Progenitor cell of endocrine pancreas (in vitro differentiated cells): ENCODE results near the gene IGF1R. TPM values are rescaled to one million over a fixed set of nuclear protein-coding genes. Genes with fewer than 3 reads are reported as not detected.
A peak's percentile ranks its signal among the peaks of the same experiment; 100 is the strongest.

ENCODE experiments used
- DNase-seq: peaks from one replicate; pipeline ENCODE4 v3.0.0; 2021; ENCODE audit warnings: low spot score; ENCODE audit not compliant: unreplicated experiment
- H3K27ac Mint-ChIP-seq: 2 replicates; pipeline ENCODE4 v1.8.0; 2021; ENCODE audit warnings: mild to moderate bottlenecking, moderate library complexity, mixed read lengths
- H3K27me3 Mint-ChIP-seq: 2 replicates; pipeline ENCODE4 v1.8.0; 2021; ENCODE audit warnings: mixed read lengths
- H3K36me3 Mint-ChIP-seq: 2 replicates; pipeline ENCODE4 v1.8.0; 2022; ENCODE audit warnings: mixed read lengths; ENCODE audit not compliant: insufficient read depth
- H3K4me1 Mint-ChIP-seq: 2 replicates; pipeline ENCODE4 v1.8.0; 2021; ENCODE audit warnings: low read depth, mixed read lengths
- H3K4me3 Mint-ChIP-seq: 2 replicates; pipeline ENCODE4 v1.8.0; 2021; ENCODE audit warnings: low read depth, mild to moderate bottlenecking, moderate library complexity, mixed read lengths
- H3K9me3 Mint-ChIP-seq: 2 replicates; pipeline ENCODE4 v1.8.0; 2021; ENCODE audit warnings: low read depth, mixed read lengths
- total RNA-seq: library from RNA; stranded (reverse); gene quantifications from 2 replicates; pipeline ENCODE4 v1.2.1, GENCODE V29; 2021
- TF ChIP-seq, protein P1 (sequence below): fragments of 200-600 bp; sonication (generic); IDR thresholded peaks from one replicate; pipeline ENCODE4 v1.5.0; 2021; ENCODE audit warnings: antibody characterized with exemption, mild to moderate bottlenecking; ENCODE audit not compliant: unreplicated experiment

The IGF1R gene
- total RNA-seq, 1 donor from 2014 or later, result 106 TPM

DNA sequence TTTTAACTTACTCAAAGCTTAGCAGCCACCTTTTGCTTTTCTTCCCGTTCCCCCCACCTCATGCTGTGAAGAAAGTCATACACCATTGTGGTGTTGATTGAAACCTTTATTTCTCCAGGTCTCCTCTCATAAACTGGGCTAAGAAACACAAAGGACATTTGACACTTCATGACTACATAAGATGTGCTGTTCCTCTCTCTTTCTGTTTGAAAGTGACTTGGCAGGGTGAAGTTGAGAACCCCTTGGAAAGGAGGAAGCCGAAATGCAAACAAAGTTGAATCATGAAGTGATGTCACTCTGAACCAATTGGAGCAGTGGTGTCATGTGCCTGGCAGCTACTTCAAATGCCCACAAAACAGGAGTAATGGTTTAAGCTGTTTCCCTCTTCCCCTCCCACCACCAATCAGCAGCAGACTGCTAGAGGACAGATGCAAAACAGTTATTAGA is 174.7 kb downstream of the IGF1R start:
- H3K4me3 Mint-ChIP-seq, result no peak overlapping the region

DNA sequence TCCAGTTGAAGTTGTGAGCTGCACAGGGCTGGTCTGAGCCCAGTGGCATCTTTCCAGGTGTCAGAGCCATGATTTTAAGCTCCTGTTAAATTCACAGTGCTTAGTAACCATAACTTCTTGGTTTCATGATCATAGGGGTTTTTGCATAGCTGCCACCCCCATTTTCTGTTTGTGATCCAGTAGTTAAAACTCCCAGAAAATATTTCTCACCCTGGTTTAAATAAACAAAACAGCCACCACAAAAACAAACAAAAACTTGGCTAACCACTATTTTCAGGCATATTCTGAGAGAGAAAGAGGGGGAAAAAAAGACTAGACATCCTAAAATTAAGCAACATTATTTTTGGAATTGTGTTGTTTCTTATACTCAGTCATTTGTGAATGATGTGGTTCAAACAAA is 175.3 kb downstream of the IGF1R start:
- TF ChIP-seq, protein P1, sequence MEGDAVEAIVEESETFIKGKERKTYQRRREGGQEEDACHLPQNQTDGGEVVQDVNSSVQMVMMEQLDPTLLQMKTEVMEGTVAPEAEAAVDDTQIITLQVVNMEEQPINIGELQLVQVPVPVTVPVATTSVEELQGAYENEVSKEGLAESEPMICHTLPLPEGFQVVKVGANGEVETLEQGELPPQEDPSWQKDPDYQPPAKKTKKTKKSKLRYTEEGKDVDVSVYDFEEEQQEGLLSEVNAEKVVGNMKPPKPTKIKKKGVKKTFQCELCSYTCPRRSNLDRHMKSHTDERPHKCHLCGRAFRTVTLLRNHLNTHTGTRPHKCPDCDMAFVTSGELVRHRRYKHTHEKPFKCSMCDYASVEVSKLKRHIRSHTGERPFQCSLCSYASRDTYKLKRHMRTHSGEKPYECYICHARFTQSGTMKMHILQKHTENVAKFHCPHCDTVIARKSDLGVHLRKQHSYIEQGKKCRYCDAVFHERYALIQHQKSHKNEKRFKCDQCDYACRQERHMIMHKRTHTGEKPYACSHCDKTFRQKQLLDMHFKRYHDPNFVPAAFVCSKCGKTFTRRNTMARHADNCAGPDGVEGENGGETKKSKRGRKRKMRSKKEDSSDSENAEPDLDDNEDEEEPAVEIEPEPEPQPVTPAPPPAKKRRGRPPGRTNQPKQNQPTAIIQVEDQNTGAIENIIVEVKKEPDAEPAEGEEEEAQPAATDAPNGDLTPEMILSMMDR, result no peak
- Mint-ChIP-seq H3K27me3 (no peaks in the 10 kb centered on the region), H3K4me1 (peaks cover 20% of the 10 kb centered on the region), H3K27ac (no peak overlapping the region), H3K4me3 (no peak overlapping the region), H3K36me3 (peaks cover 15% of the 10 kb centered on the region), H3K9me3 (no peaks in the 10 kb centered on the region)
- no peak for DNase-seq

More for the DNA sequence above, 174.7 kb downstream of the IGF1R start:
- no peaks in the 10 kb centered on the region for H3K9me3 Mint-ChIP-seq
- TF ChIP-seq, protein P1, result no peak
- H3K27ac Mint-ChIP-seq, result peak overlapping the region; percentile 22
- peaks cover 20% of the 10 kb centered on the region for H3K4me1 Mint-ChIP-seq
- DNase-seq, result no peak
- peaks cover 11% of the 10 kb centered on the region for H3K36me3 Mint-ChIP-seq
- no peaks in the 10 kb centered on the region for H3K27me3 Mint-ChIP-seq

DNA sequence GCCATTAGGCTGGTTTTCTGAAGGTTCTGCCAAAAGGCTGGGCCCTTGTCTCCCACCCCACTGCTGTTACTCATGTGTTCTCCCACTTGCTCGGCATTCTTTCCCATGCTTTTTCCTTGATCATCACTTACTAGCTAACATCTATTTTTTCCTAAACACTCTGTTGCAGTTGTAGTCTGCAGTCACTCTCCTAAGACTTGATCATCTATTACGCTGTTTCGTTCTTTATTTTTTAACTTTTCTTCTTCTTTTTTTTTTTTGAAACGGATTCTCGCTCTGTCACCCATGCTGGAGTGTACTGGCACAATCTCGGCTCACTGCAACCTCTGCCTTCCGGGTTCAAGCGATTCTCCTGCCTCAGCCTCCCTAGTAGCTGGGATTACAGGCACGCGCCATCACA is 176.3 kb downstream of the IGF1R start:
- Mint-ChIP-seq H3K9me3 (peaks cover 4% of the 10 kb centered on the region), H3K27ac (no peak overlapping the region), H3K4me3 (no peak overlapping the region), H3K27me3 (no peaks in the 10 kb centered on the region), H3K4me1 (peaks cover 20% of the 10 kb centered on the region), H3K36me3 (peaks cover 15% of the 10 kb centered on the region)
- TF ChIP-seq, protein P1, result no peak
- DNase-seq, result no peak

DNA sequence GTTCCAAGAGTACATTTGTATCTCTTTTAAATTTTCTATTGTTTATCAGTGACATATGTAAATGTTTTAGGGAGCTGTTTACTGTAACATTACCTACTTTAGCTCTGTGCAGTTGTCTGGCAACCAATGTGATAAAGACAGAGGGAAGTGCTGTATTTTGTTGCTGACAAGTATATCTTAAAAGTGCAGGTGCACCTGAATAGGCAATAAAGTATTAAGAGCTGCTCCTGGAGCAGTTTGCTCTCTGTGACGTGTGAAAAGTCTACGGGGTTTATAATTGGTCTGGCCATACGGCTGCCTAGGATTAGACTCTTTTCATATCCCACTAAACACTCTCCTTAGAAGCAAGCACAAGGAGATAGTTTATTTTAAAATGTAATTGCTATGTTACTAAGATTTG is 178.3 kb downstream of the IGF1R start:
- Mint-ChIP-seq H3K4me3 (no peak overlapping the region), H3K9me3 (peaks cover 21% of the 10 kb centered on the region), H3K27me3 (no peaks in the 10 kb centered on the region), H3K4me1 (peaks cover 20% of the 10 kb centered on the region), H3K36me3 (peaks cover 31% of the 10 kb centered on the region), H3K27ac (peak overlapping the region; percentile 24)
- DNase-seq, result no peak
- TF ChIP-seq, protein P1, result no peak

DNA sequence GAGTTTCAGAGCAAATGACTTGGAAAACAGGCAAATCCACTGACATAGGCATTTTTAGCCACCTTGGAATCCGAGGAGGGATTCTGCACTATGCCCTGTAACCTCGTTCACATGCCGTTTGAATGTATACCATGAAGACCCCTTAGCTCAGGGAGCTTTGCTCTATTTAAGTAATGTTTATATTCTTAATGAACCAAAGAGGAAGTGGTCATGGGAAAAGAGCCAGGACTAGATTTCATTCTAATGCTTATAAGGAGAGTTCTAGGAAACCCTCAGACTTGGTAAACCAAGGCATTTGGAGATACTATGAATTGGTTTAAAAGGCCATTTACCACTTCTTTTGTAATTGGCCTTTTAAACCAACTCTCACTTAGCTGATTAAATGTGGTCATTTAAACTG is 178.9 kb downstream of the IGF1R start:
- no peak overlapping the region for H3K4me3 Mint-ChIP-seq
- H3K9me3 Mint-ChIP-seq, result peaks cover 24% of the 10 kb centered on the region
- H3K27me3 Mint-ChIP-seq, result no peaks in the 10 kb centered on the region
- H3K4me1 Mint-ChIP-seq, result peaks cover 18% of the 10 kb centered on the region
- TF ChIP-seq, protein P1, result no peak
- DNase-seq, result no peak
- H3K36me3 Mint-ChIP-seq, result peaks cover 34% of the 10 kb centered on the region
- H3K27ac Mint-ChIP-seq, result no peak overlapping the region
